Neutrophil (primary cell): ENCODE results near the gene OR1I1.

Experiments used
- H3K27ac ChIP-seq: fragments of 200-600 bp; sonication (generic); 2 replicates; pipeline ENCODE4 v1.5.1; 2016; ENCODE audit warnings: mild to moderate bottlenecking, moderate library complexity
- H3K27me3 ChIP-seq: fragments of 200-600 bp; sonication (generic); 2 replicates; pipeline ENCODE4 v1.6.0; 2016; ENCODE audit warnings: mild to moderate bottlenecking
- H3K36me3 ChIP-seq: fragments of 200-600 bp; sonication (generic); 2 replicates; pipeline ENCODE4 v1.5.1; 2017
- H3K4me1 ChIP-seq, 2 experiments: fragments of 200-600 bp in 1 of 2; sonication (generic) in 1 of 2; 1 replicate in 1 of 2; 2 replicates in 1 of 2; pipeline versions ENCODE4 v1.5.1 to v1.6.1; 2013 to 2016; ENCODE audit warnings: low read depth in 1 of 2, low read length in 1 of 2, mild to moderate bottlenecking in 1 of 2, moderate library complexity in 1 of 2; ENCODE audit not compliant: control insufficient read depth in 1 of 2, insufficient read depth in 1 of 2
- H3K4me3 ChIP-seq, 2 experiments: fragments of 200-600 bp in 1 of 2; sonication (generic) in 1 of 2; 1 replicate in 1 of 2; 2 replicates in 1 of 2; pipeline ENCODE4 v1.5.1; 2013 to 2016; ENCODE audit warnings: low read depth in 1 of 2, low read length in 1 of 2, mild to moderate bottlenecking in 1 of 2, moderate library complexity in 1 of 2
- H3K9me3 ChIP-seq: fragments of 200-600 bp; sonication (generic); 2 replicates; pipeline ENCODE4 v1.5.1; 2016
- CTCF ChIP-seq: fragments of 200-600 bp; sonication (generic); IDR thresholded peaks from 2 replicates; pipeline ENCODE4 v1.5.1; 2016; ENCODE audit warnings: antibody characterized with exemption

OR1I1 gene

GRCh38 chr19:15115762-15116615, 34.0 kb downstream of the OR1I1 start:
- no peak for TF ChIP-seq CTCF
- H3K4me1 ChIP-seq, result no peaks in the 10 kb centered on the region
- H3K4me3 ChIP-seq, result no peak overlapping the region
- no peaks in the 10 kb centered on the region for H3K9me3 ChIP-seq
- peaks cover 52% of the 10 kb centered on the region for H3K36me3 ChIP-seq
- no peak overlapping the region for H3K27ac ChIP-seq
- H3K27me3 ChIP-seq, result no peaks in the 10 kb centered on the region

- no peak for TF ChIP-seq CTCF
- H3K27ac ChIP-seq, result no peak overlapping the region
- H3K4me1 ChIP-seq, result no peaks in the 10 kb centered on the region
- H3K36me3 ChIP-seq, result peaks cover 55% of the 10 kb centered on the region
- no peaks in the 10 kb centered on the region for H3K27me3 ChIP-seq
- no peak overlapping the region for H3K4me3 ChIP-seq
- no peaks in the 10 kb centered on the region for H3K9me3 ChIP-seq
These were observed 34.8 kb downstream of the OR1I1 start for GRCh38 chr19:15116856-15117255.

GRCh38 chr19:15118248-15118647, 36.2 kb downstream of the OR1I1 start:
- peaks cover 55% of the 10 kb centered on the region for H3K36me3 ChIP-seq
- no peak overlapping the region for H3K27ac ChIP-seq
- TF ChIP-seq CTCF, result no peak
- no peaks in the 10 kb centered on the region for H3K9me3 ChIP-seq
- no peaks in the 10 kb centered on the region for H3K27me3 ChIP-seq
- H3K4me1 ChIP-seq, result no peaks in the 10 kb centered on the region
- H3K4me3 ChIP-seq, result no peak overlapping the region

GRCh38 chr19:15118789-15119494, 36.9 kb downstream of the OR1I1 start:
- H3K4me1 ChIP-seq, result no peaks in the 10 kb centered on the region
- H3K27ac ChIP-seq, result no peak overlapping the region
- no peak overlapping the region for H3K4me3 ChIP-seq

More at GRCh38 chr19:15118789-15119494, 36.9 kb downstream of the OR1I1 start:
- Histone ChIP-seq H3K9me3 (no peaks in the 10 kb centered on the region), H3K27me3 (no peaks in the 10 kb centered on the region), H3K36me3 (peaks cover 55% of the 10 kb centered on the region)
- no peak for TF ChIP-seq CTCF
